ENCODE measurements around the gene MEGF6. TPM values are rescaled to one million over a fixed set of nuclear protein-coding genes. Genes with fewer than 3 reads are reported as not detected.

Gene MEGF6
- total RNA-seq, 1 donor from 2014 or later = 9.5 TPM

GRCh38 chr1:3551711-3552110 is 59.6 kb downstream of the MEGF6 start:
- Histone ChIP-seq H3K27me3 (ENCODE audit: low read depth) (peaks cover 53% of the 10 kb centered on the region), H3K4me1 (peaks cover 27% of the 10 kb centered on the region), H3K27ac (replicated peaks) (no peak overlapping the region), H3K9me3 (replicated peaks) (no peaks in the 10 kb centered on the region), H3K4me3 (no peak overlapping the region), H3K36me3 (no peaks in the 10 kb centered on the region)
- DNase-seq = no peak
- no peak for TF ChIP-seq CTCF (IDR thresholded peaks at IDR 0.05; ENCODE audit: borderline replicate concordance)
- intact Hi-C loops (cut with micrococcal nuclease) = no loop called here

GRCh38 chr1:3551290-3551678 is 60.0 kb downstream of the MEGF6 start:
- no peak for TF ChIP-seq CTCF (IDR thresholded peaks at IDR 0.05; ENCODE audit: borderline replicate concordance)
- H3K27ac ChIP-seq (replicated peaks) = no peak overlapping the region
- intact Hi-C loops (cut with micrococcal nuclease) = no loop called here
- no peak for DNase-seq
- no peaks in the 10 kb centered on the region for H3K36me3 ChIP-seq
- peaks cover 27% of the 10 kb centered on the region for H3K4me1 ChIP-seq
- no peaks in the 10 kb centered on the region for H3K9me3 ChIP-seq (replicated peaks)
- H3K27me3 ChIP-seq (ENCODE audit: low read depth) = peaks cover 53% of the 10 kb centered on the region
- no peak overlapping the region for H3K4me3 ChIP-seq

GRCh38 chr1:3550511-3551289 is 60.6 kb downstream of the MEGF6 start:
- no peak for TF ChIP-seq CTCF (IDR thresholded peaks at IDR 0.05; ENCODE audit: borderline replicate concordance)
- Histone ChIP-seq H3K9me3 (replicated peaks) (no peaks in the 10 kb centered on the region), H3K4me1 (peaks cover 27% of the 10 kb centered on the region), H3K27me3 (ENCODE audit: low read depth) (peaks cover 53% of the 10 kb centered on the region), H3K4me3 (no peak overlapping the region), H3K36me3 (no peaks in the 10 kb centered on the region), H3K27ac (replicated peaks) (no peak overlapping the region)
- intact Hi-C loops (cut with micrococcal nuclease) = no loop called here
- DNase-seq = no peak

- TF ChIP-seq CTCF (IDR thresholded peaks at IDR 0.05; ENCODE audit: borderline replicate concordance) = no peak
- H3K36me3 ChIP-seq = no peaks in the 10 kb centered on the region
- intact Hi-C loops (cut with micrococcal nuclease) = no loop called here
- H3K27me3 ChIP-seq (ENCODE audit: low read depth) = peaks cover 48% of the 10 kb centered on the region
- no peak for DNase-seq
- H3K4me3 ChIP-seq = no peak overlapping the region
- H3K27ac ChIP-seq (replicated peaks) = no peak overlapping the region
- H3K9me3 ChIP-seq (replicated peaks) = no peaks in the 10 kb centered on the region
- peaks cover 27% of the 10 kb centered on the region for H3K4me1 ChIP-seq
Observed at GRCh38 chr1:3548895-3549294, 62.4 kb downstream of the MEGF6 start.

GRCh38 chr1:3548156-3548893 is 63.0 kb downstream of the MEGF6 start:
- no peak overlapping the region for H3K27ac ChIP-seq (replicated peaks)
- H3K27me3 ChIP-seq (ENCODE audit: low read depth) = peaks cover 47% of the 10 kb centered on the region
- TF ChIP-seq CTCF (IDR thresholded peaks at IDR 0.05; ENCODE audit: borderline replicate concordance) = no peak
- H3K4me1 ChIP-seq = peaks cover 29% of the 10 kb centered on the region
- H3K36me3 ChIP-seq = no peaks in the 10 kb centered on the region
- H3K4me3 ChIP-seq = peak overlapping the region; percentile 10
- intact Hi-C loops (cut with micrococcal nuclease) = no loop called here
- no peak for DNase-seq
- H3K9me3 ChIP-seq (replicated peaks) = no peaks in the 10 kb centered on the region
